HFFc6 (cell line): ENCODE results near the gene PKP4. TPM values are rescaled to one million over a fixed set of nuclear protein-coding genes. Genes with fewer than 3 reads are reported as not detected.
A peak's percentile ranks its signal among the peaks of the same experiment; 100 is the strongest.

Experiments used
- DNase-seq: peaks from one replicate; pipeline ENCODE4 v3.0.0-alpha.2; 2018
- H3K27ac Mint-ChIP-seq: 2 replicates; pipeline ENCODE4 v1.8.0; 2020; ENCODE audit warnings: mild to moderate bottlenecking, mixed read lengths
- H3K27me3 Mint-ChIP-seq: 2 replicates; pipeline ENCODE4 v1.8.0; 2021; ENCODE audit warnings: mild to moderate bottlenecking, moderate library complexity, mixed read lengths; ENCODE audit not compliant: insufficient read depth
- H3K36me3 Mint-ChIP-seq: 2 replicates; pipeline ENCODE4 v1.8.0; 2021; ENCODE audit warnings: low read depth, mixed read lengths
- H3K4me1 Mint-ChIP-seq: 2 replicates; pipeline ENCODE4 v1.8.0; 2020; ENCODE audit warnings: low read depth, mixed read lengths
- H3K4me3 Mint-ChIP-seq: 2 replicates; pipeline ENCODE4 v1.8.0; 2020; ENCODE audit warnings: mild to moderate bottlenecking, moderate library complexity, mixed read lengths
- H3K9me3 Mint-ChIP-seq: 2 replicates; pipeline ENCODE4 v1.8.0; 2020; ENCODE audit warnings: mild to moderate bottlenecking, mixed read lengths
- CTCF ChIP-seq: fragments of 200-600 bp; sonication (generic); IDR thresholded peaks from 2 replicates; pipeline ENCODE4 v1.5.0; 2021; ENCODE audit warnings: antibody characterized with exemption, mild to moderate bottlenecking
- total RNA-seq, 6 experiments: library from RNA; stranded (reverse); fragmentation: NEBNext Ultra II Directional; extraction: Animal tissue kit (Norgen Biotek cat#: 25700); gene quantifications; 2 replicates in 1 of 6; 3 replicates in 5 of 6; pipeline ENCODE4 v1.2.3, GENCODE V29; 2021

Gene PKP4
- total RNA-seq, 6 experiments from 2014 or later: 35.9 to 48.9 (median 43.5) TPM

GRCh38 chr2:158507679-158508078, 50.9 kb downstream of the PKP4 start:
- no peak overlapping the region for H3K27ac Mint-ChIP-seq
- DNase-seq: no peak

GRCh38 chr2:158509928-158510797, 53.4 kb downstream of the PKP4 start:
- peak; percentile 58 for DNase-seq
- Mint-ChIP-seq H3K27me3 (no peaks in the 10 kb centered on the region), H3K9me3 (no peaks in the 10 kb centered on the region), H3K4me1 (peaks cover 59% of the 10 kb centered on the region), H3K36me3 (peaks cover 26% of the 10 kb centered on the region), H3K27ac (peak overlapping the region; percentile 67), H3K4me3 (peak overlapping the region; percentile 22)
- TF ChIP-seq CTCF: no peak

More at GRCh38 chr2:158507679-158508078, 50.9 kb downstream of the PKP4 start:
- Mint-ChIP-seq H3K27me3 (no peaks in the 10 kb centered on the region), H3K4me3 (no peak overlapping the region), H3K9me3 (no peaks in the 10 kb centered on the region), H3K36me3 (peaks cover 13% of the 10 kb centered on the region), H3K4me1 (peaks cover 84% of the 10 kb centered on the region)
- TF ChIP-seq CTCF: no peak

GRCh38 chr2:158510887-158511286, 54.1 kb downstream of the PKP4 start:
- no peak for TF ChIP-seq CTCF
- DNase-seq: no peak
- H3K4me3 Mint-ChIP-seq: no peak overlapping the region
- no peaks in the 10 kb centered on the region for H3K27me3 Mint-ChIP-seq
- peaks cover 26% of the 10 kb centered on the region for H3K36me3 Mint-ChIP-seq
- H3K4me1 Mint-ChIP-seq: peaks cover 52% of the 10 kb centered on the region
- no peaks in the 10 kb centered on the region for H3K9me3 Mint-ChIP-seq
- H3K27ac Mint-ChIP-seq: peak overlapping the region; percentile 67; the same call in 1 of the 2 replicates

- Mint-ChIP-seq H3K4me1 (peaks cover 43% of the 10 kb centered on the region), H3K27ac (no peak overlapping the region), H3K27me3 (no peaks in the 10 kb centered on the region), H3K36me3 (peaks cover 25% of the 10 kb centered on the region), H3K9me3 (no peaks in the 10 kb centered on the region), H3K4me3 (no peak overlapping the region)
- TF ChIP-seq CTCF: no peak
- no peak for DNase-seq
Observed at GRCh38 chr2:158511706-158512105, 55.0 kb downstream of the PKP4 start.

GRCh38 chr2:158512323-158512722, 55.6 kb downstream of the PKP4 start:
- peaks cover 37% of the 10 kb centered on the region for H3K4me1 Mint-ChIP-seq

More at GRCh38 chr2:158512323-158512722, 55.6 kb downstream of the PKP4 start:
- peaks cover 18% of the 10 kb centered on the region for H3K36me3 Mint-ChIP-seq
- no peaks in the 10 kb centered on the region for H3K27me3 Mint-ChIP-seq
- no peak overlapping the region for H3K4me3 Mint-ChIP-seq
- H3K27ac Mint-ChIP-seq: no peak overlapping the region
- no peak for DNase-seq
- no peaks in the 10 kb centered on the region for H3K9me3 Mint-ChIP-seq
- TF ChIP-seq CTCF: no peak
